Panc1 (cell line): ENCODE measurements around the gene SRXN1.

Experiments
- CTCF ChIP-seq: fragments of 450-650 bp; IDR thresholded peaks from 2 replicates; pipeline ENCODE4 v1.5.1; 2017; ENCODE audit warnings: mild to moderate bottlenecking
- REST ChIP-seq, 2 experiments: IDR thresholded peaks; 2 replicates each; pipeline ENCODE4 v1.6.1; 2011 to 2012; ENCODE audit warnings: low read depth in 2 of 2, control low read depth in 1 of 2, low read length in 1 of 2, mild to moderate bottlenecking in 1 of 2, moderate library complexity in 1 of 2; ENCODE audit not compliant: insufficient read depth in 1 of 2

- TF ChIP-seq CTCF (no peak), REST (IDR thresholded peaks at IDR 0.05; ENCODE audit: insufficient read depth in 1 of 2, low read depth in 2 of 2, low read length in 1 of 2) (no peak)
Measured at GRCh38 chr20:607476-607875, 45.5 kb downstream of the SRXN1 start.
